ENCODE measurements around the gene CHI3L2. TPM values are rescaled to one million over a fixed set of nuclear protein-coding genes. Genes with fewer than 3 reads are reported as not detected.
A peak's percentile ranks its signal among the peaks of the same experiment; 100 is the strongest.

Gene CHI3L2
- total RNA-seq, 1 experiment from 2014 or later: 0.53 TPM

DNA sequence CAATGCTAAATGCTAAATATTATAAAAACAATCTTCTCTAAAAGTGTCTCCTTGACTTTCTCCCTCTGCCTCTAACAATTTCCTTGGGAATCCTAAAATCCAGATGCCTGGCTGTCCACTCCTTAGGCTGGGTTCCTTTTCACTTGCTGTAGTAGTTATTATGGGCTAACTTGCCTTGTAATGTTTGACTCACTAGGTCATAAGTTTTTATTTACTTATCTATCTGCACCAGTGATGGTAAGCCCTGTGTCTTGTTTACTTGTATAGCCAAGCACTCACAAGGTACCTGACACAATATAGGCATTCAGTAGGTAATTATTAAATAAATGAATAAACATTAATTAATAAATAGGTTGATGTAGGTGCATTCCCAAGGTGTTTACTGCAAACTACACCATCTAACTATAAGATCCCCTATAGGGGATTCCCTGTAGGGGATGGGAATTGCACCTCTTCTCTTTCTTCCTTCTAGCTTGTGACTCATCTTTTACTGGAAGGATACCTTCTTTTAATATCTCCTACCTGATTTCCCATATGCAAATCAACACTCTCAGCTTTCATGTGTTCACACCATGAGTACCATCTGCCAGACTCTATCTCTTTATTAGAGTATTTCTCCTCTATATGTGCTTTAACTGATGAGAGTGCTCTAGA lies 48.4 kb downstream of the CHI3L2 start:
- H3K36me3 ChIP-seq: no peaks in the 10 kb centered on the region
- no peak for DNase-seq
- H3K27me3 ChIP-seq: no peaks in the 10 kb centered on the region
- H3K27ac ChIP-seq: no peak overlapping the region
- H3K4me1 ChIP-seq: no peaks in the 10 kb centered on the region
- 0 out of 2 replicates have a peak, but pooled peaks cover 3% of the 10 kb centered on the region for H3K9me3 ChIP-seq (replicated peaks)
- no peak overlapping the region for H3K4me3 ChIP-seq

DNA sequence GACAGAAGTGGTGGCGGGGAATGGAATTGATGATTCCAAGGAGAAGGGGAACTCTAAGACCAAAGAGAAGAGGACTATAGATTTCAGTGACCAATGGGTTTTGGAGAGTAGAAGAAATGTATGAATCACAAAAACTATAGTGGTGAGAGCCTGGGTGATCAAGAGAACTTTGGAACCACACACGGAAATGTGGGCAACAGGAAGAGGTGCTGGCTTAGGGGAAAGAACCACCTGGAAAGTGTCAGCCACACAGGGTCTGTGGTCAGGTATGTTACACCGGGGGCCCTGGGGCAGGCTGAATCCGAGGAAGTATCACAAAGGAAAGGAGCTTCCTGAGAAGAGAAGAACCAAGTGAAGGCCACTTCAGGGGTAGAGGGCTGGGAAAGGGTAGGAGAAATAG lies 51.6 kb downstream of the CHI3L2 start:
- H3K27me3 ChIP-seq: no peaks in the 10 kb centered on the region
- no peaks in the 10 kb centered on the region for H3K4me1 ChIP-seq

DNA sequence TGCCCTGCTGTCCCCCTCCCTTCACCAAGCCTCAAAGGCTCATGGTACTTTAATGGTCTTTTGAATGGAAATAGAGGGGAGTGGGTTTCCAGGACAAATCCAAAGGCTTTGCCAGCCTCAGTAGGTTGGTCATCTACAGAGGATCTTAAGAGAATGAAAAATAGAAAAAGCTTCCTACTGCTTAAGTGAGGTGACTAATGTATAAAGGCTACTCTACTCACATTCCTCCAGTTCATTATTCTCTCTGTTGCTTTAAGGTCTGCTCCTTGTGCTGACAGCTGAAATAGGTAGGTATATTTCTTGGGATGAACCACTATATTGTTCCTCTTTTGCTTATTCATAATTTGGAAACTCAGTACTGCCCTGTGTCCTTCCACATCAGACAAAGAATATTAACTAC lies 52.8 kb downstream of the CHI3L2 start:
- DNase-seq: no peak
- Histone ChIP-seq H3K27me3 (no peaks in the 10 kb centered on the region), H3K27ac (no peak overlapping the region), H3K9me3 (replicated peaks) (no peaks in the 10 kb centered on the region), H3K4me1 (no peaks in the 10 kb centered on the region), H3K4me3 (no peak overlapping the region), H3K36me3 (no peaks in the 10 kb centered on the region)

More for the DNA sequence above, 51.6 kb downstream of the CHI3L2 start:
- no peak overlapping the region for H3K27ac ChIP-seq
- no peaks in the 10 kb centered on the region for H3K9me3 ChIP-seq (replicated peaks)
- no peak overlapping the region for H3K4me3 ChIP-seq
- no peak for DNase-seq
- H3K36me3 ChIP-seq: no peaks in the 10 kb centered on the region

DNA sequence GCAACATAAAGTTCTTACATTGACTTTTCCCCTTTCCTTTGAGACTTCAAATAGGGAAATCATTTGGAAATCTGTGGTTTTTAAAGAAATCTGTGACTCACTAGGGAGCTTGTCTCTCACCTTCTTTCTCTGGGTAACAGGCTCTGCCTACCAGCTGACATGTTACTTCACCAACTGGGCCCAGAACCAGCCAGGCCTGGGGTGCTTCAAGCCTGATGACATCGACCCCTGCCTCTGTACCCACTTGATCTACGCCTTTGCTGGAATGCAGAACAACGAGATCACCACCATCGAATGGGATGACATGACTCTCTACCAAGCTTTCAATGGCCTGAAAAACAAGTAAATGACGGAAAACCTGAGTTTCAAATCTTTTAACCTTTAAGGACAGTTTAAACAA lies 53.9 kb downstream of the CHI3L2 start:
- H3K36me3 ChIP-seq: no peaks in the 10 kb centered on the region
- no peaks in the 10 kb centered on the region for H3K27me3 ChIP-seq
- no peaks in the 10 kb centered on the region for H3K9me3 ChIP-seq (replicated peaks)
- DNase-seq: no peak
- H3K4me3 ChIP-seq: no peak overlapping the region
- H3K27ac ChIP-seq: no peak overlapping the region
- H3K4me1 ChIP-seq: no peaks in the 10 kb centered on the region

DNA sequence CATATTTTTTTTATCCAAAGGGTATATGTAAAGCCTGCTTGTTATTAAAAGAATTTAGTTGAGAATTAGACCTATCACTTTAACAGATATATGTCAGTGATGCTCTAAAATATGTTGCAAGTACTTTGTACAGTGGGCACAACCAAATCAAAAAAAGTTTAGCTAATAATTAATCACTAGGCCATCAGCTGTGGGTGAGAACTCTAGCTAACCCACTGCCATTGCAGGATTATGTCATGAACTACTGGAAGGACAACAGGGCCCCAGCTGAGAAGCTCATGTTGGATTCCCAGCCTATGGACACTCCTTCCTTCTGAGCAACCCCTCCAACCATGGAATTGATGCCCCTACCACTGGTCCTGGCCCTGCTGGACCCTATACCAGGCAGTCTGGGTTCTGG lies 56.3 kb downstream of the CHI3L2 start:
- H3K9me3 ChIP-seq (replicated peaks): no peaks in the 10 kb centered on the region
- H3K27me3 ChIP-seq: no peaks in the 10 kb centered on the region
- no peak overlapping the region for H3K4me3 ChIP-seq
- H3K27ac ChIP-seq: no peak overlapping the region
- no peaks in the 10 kb centered on the region for H3K4me1 ChIP-seq
- DNase-seq: no peak
- no peaks in the 10 kb centered on the region for H3K36me3 ChIP-seq

DNA sequence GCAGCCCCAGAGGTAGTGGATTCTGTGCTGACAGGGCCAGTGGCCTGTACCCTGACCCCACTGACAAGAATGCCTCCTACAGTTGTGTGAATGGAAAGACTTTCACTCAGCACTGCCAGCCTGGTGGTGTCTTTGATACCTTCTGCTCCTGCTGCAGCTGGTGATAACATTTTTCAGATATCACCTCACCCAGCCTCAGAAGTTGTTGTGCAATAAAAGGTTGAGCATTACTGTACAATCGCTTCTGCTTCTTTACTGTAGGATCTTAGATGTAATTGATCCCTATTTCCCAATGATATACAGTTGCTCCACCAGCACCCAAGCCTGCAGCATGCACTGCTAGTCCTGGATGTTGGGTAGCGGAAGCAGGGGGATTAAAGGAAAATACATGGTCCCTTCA lies 58.4 kb downstream of the CHI3L2 start:
- Histone ChIP-seq H3K9me3 (replicated peaks) (no peaks in the 10 kb centered on the region), H3K36me3 (no peaks in the 10 kb centered on the region), H3K4me1 (no peaks in the 10 kb centered on the region), H3K27ac (no peak overlapping the region), H3K4me3 (no peak overlapping the region), H3K27me3 (no peaks in the 10 kb centered on the region)
- no peak for DNase-seq

DNA sequence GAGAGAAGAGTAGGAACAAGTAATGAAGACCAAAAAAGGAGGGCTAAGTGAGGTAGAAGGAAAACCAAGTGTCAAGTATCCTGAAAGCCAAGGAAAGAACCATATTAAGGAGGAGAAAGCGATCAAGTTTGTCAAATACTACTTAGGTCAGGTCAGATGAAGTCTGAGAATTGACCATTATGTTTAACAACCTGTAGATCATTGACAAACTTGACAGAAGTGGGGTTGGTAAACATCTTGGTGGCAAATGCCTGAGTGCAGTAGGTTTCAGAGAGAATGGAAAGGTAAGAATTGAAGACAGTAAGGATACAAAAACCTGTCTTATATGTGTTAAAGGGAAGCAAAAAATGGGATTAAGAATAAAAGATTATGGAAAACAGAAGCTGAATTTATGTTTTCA lies 59.4 kb downstream of the CHI3L2 start:
- Histone ChIP-seq H3K4me3 (no peak overlapping the region), H3K27me3 (no peaks in the 10 kb centered on the region), H3K9me3 (replicated peaks) (no peaks in the 10 kb centered on the region), H3K36me3 (no peaks in the 10 kb centered on the region), H3K27ac (no peak overlapping the region), H3K4me1 (no peaks in the 10 kb centered on the region)
- no peak for DNase-seq

DNA sequence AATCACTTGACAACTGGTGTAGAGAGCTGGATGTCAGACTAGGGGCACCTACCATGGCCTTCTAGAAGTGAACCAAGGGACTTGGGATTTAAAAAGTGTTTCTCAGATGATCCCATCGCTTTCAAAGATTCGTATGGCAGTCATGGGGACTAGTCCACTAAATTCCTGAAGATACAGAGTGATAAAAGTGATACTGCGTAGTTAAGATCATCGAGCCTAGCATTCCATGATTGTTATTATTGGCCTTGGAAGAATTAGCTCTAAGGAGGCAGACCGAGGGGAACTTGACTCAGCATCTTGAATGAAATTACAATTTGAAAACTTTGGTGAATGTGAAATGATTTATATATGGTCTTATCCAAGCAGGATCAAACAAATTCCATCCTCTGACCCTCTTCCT lies 61.9 kb downstream of the CHI3L2 start:
- H3K27me3 ChIP-seq: no peaks in the 10 kb centered on the region
- DNase-seq: no peak
- H3K4me1 ChIP-seq: no peaks in the 10 kb centered on the region
- no peak overlapping the region for H3K4me3 ChIP-seq
- no peak overlapping the region for H3K27ac ChIP-seq
- H3K9me3 ChIP-seq (replicated peaks): no peaks in the 10 kb centered on the region
- no peaks in the 10 kb centered on the region for H3K36me3 ChIP-seq

DNA sequence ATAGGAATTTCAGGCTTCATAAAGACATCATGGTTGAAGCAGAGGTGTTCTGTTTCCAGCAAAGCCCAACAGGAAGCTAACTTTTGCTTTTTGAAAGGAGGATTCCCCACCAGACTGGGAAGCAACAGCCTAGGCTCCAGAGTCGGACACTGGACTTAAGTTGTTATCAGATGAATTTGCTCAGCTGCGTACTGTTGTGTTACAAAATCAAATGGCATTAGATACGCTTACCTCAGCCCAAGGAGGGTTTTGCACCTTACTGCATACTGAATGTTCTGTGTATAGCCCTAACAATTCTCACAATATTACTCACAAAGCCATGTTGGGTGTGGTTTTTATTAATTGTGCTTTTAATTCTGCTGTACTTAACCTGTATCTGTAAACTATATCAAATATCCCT lies 62.6 kb downstream of the CHI3L2 start:
- no peaks in the 10 kb centered on the region for H3K27me3 ChIP-seq
- H3K9me3 ChIP-seq (replicated peaks): no peaks in the 10 kb centered on the region
- no peaks in the 10 kb centered on the region for H3K4me1 ChIP-seq
- H3K36me3 ChIP-seq: no peaks in the 10 kb centered on the region
- no peak overlapping the region for H3K27ac ChIP-seq
- no peak overlapping the region for H3K4me3 ChIP-seq
- DNase-seq: peak in 1 of 2 experiments; percentile 1

DNA sequence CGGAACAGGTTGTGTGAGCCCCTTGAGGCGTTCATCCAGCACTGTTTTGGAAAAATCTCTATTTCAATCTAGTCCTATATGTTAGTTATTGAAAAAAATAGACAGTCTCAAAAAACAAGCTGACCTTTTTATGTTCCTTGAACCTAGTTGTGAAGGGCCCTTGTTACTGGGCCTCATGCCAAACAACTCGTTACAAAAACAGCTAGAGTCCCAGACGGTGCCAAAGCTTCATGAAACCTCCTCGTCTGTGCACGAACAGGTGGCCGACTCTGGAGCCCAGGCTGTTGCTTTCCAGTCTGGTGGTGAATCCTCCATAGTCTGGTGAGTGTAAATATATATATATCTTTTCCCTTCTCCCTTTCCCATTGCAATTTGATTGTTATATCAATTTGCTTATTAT lies 63.1 kb downstream of the CHI3L2 start, which contains the start of gene CHIA:
CHIA (plus strand) TSS at position 222 of the 400 bp plus-strand sequence. CDS start 19,617 bp downstream, outside the sequence.
- no peaks in the 10 kb centered on the region for H3K36me3 ChIP-seq
- H3K4me3 ChIP-seq: no peak within 1 kb of the TSS
- H3K27me3 ChIP-seq: no peaks in the 10 kb centered on the region
- no peak within 1 kb of the TSS for H3K27ac ChIP-seq
- no peaks in the 10 kb centered on the region for H3K9me3 ChIP-seq (replicated peaks)
- peak; percentile 24 to 44 for DNase-seq
- H3K4me1 ChIP-seq: no peaks in the 10 kb centered on the region

Other genes starting within 250 kb of the CHI3L2 start
- gene DRAM2, start 87.6 kb upstream of the CHI3L2 start, total RNA-seq (2014; rRNA removed; shearing (Covaris generic)): 47.3 and 56.1 TPM in 2 replicates
- 31.0 and 39.4 TPM in 2 replicates for gene CEPT1, start 87.5 kb upstream of the CHI3L2 start, total RNA-seq (2014; rRNA removed; shearing (Covaris generic))
- not detected in 2 replicates for gene DENND2D, start 27.1 kb upstream of the CHI3L2 start, total RNA-seq (2014; rRNA removed; shearing (Covaris generic))
- not detected in 2 replicates for gene CHIA, start 63.1 kb downstream of the CHI3L2 start, total RNA-seq (2014; rRNA removed; shearing (Covaris generic))
- 0.66 and 1.8 TPM in 2 replicates for gene OVGP1, start 200.0 kb downstream of the CHI3L2 start, total RNA-seq (2014; rRNA removed; shearing (Covaris generic))
- gene WDR77, start 221.5 kb downstream of the CHI3L2 start, total RNA-seq (2014; rRNA removed; shearing (Covaris generic)): 79.8 and 80.9 TPM in 2 replicates
- gene ATP5PB, start 221.8 kb downstream of the CHI3L2 start, total RNA-seq (2014; rRNA removed; shearing (Covaris generic)): 527 and 545 TPM in 2 replicates
- gene C1orf162, start 246.3 kb downstream of the CHI3L2 start, total RNA-seq (2014; rRNA removed; shearing (Covaris generic)): 0.13 and 0.24 TPM in 2 replicates

Data from SJCRH30 (cell line).